Naive thymus-derived CD8-positive, alpha-beta T cell (primary cell): ENCODE measurements around the gene RAB21. TPM values are rescaled to one million over a fixed set of nuclear protein-coding genes. Genes with fewer than 3 reads are reported as not detected.

ENCODE experiments used
- ATAC-seq, 2 donors: fragments of 150-1000 bp; cut with Tn5 transposase in 1 of 2; sonication (Bioruptor Pico), chemical (Tn5 transposase) in 1 of 2; 1 replicate in 1 of 2; 2 replicates in 1 of 2; pipeline ENCODE4 v1.10.0; 2021; ENCODE audit warnings: mild to moderate bottlenecking in 2 of 2, moderate library complexity in 2 of 2
- POLR2A ChIA-PET: fragments of 350-600 bp; sonication (Branson Sonifier 250); formaldehyde crosslinking; loops from one replicate; lab custom pipeline; 2021; ENCODE audit warnings: antibody characterized with exemption; lab: Charles Lee
- DNase-seq, 10 donors: peaks; one replicate each; pipeline versions ENCODE4 v3.0.0 to v3.0.0-alpha.2; 2020 to 2022
- H3K27ac Mint-ChIP-seq, 10 donors: one replicate each; pipeline ENCODE4 v1.8.0; 2020 to 2022; ENCODE audit warnings: mild to moderate bottlenecking in 10 of 10, mixed read lengths in 10 of 10, moderate library complexity in 4 of 10, inconsistent platforms in 1 of 10
- H3K27me3 Mint-ChIP-seq, 5 donors: one replicate each; pipeline ENCODE4 v1.8.0; 2021 to 2022; ENCODE audit warnings: mixed read lengths in 5 of 5
- H3K36me3 Mint-ChIP-seq, 3 donors: one replicate each; pipeline ENCODE4 v1.8.0; 2020 to 2022; ENCODE audit warnings: mixed read lengths in 3 of 3, mild to moderate bottlenecking in 2 of 3, inconsistent platforms in 1 of 3
- H3K4me1 Mint-ChIP-seq, 4 donors: one replicate each; pipeline ENCODE4 v1.8.0; 2021 to 2022; ENCODE audit warnings: mixed read lengths in 4 of 4
- H3K4me3 Mint-ChIP-seq, 10 donors: one replicate each; pipeline ENCODE4 v1.8.0; 2020 to 2022; ENCODE audit warnings: mild to moderate bottlenecking in 10 of 10, mixed read lengths in 10 of 10, moderate library complexity in 6 of 10, inconsistent platforms in 1 of 10
- H3K9me3 Mint-ChIP-seq, 9 donors: one replicate each; pipeline ENCODE4 v1.8.0; 2020 to 2022; ENCODE audit warnings: mixed read lengths in 9 of 9, mild to moderate bottlenecking in 3 of 9, inconsistent platforms in 1 of 9, moderate library complexity in 1 of 9
- polyA plus RNA-seq, 3 donors: library from polyadenylated mRNA; unstranded; fragments of 300-500 nt; fragmentation: Illumina TruSeq; gene quantifications; one replicate each; pipeline ENCODE4 v1.2.3, GENCODE V29; 2021
- total RNA-seq, 8 experiments: library from RNA in 2 of 8; stranded (reverse) in 2 of 8; gene quantifications; one replicate each; pipeline ENCODE4 v1.2.3 and lab custom pipeline; 2021 to 2026

Gene RAB21
- total and polyA plus RNA-seq, 5 experiments from 2014 or later: 22.3 to 88.5 (median 41.0) TPM

- no peaks in the 10 kb centered on the region for H3K9me3 Mint-ChIP-seq
- peaks cover 6 to 15% (median 8%) of the 10 kb centered on the region in 4 donors for H3K4me1 Mint-ChIP-seq
- ATAC-seq (peak; percentile 58 to 64), DNase-seq (peak; percentile 10 to 69 (median 38))
- peak overlapping the region in 9 of 10 donors; percentile 27 to 88 (median 65) for H3K27ac Mint-ChIP-seq
- H3K4me3 Mint-ChIP-seq: no peak overlapping the region
- no peaks in the 10 kb centered on the region for H3K27me3 Mint-ChIP-seq
- POLR2A ChIA-PET: interaction anchor here (1.3 to 1.4 kb wide), 2 partner anchors 58 to 66 kb away, joined by 3 to 5 read pairs; no protein-coding TSS in a partner anchor
- H3K36me3 Mint-ChIP-seq: peaks cover 0 to 68% (median 5%) of the 10 kb centered on the region in 3 donors
Measured at GRCh38 chr12:71780237-71780822, 25.7 kb downstream of the RAB21 start.

DNA sequence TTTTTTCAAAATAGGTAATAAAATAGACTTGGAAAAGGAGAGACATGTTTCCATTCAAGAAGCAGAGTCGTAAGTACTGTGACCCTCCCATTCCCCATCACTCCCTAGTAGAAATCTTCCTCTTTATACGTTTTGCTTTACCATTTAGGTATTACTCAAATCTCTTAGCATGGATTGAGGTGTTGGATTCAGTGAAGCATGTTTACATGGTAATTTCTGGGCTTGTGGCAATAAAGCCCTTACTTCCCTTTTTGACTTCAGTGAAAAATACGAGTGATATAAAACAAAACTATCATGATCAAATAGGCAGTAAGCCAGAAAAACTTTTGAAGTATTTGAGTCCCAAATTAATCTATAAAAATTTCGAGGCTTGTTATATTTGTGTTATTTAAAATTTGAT, 27.4 kb downstream of the RAB21 start:
- Mint-ChIP-seq H3K9me3 (no peaks in the 10 kb centered on the region), H3K27me3 (no peaks in the 10 kb centered on the region), H3K36me3 (peaks cover 5 to 67% (median 6%) of the 10 kb centered on the region in 3 donors), H3K4me1 (peaks cover 9 to 21% (median 15%) of the 10 kb centered on the region in 4 donors), H3K4me3 (no peak overlapping the region), H3K27ac (no peak overlapping the region)
- DNase-seq (no peak), ATAC-seq (no peak)
- POLR2A ChIA-PET: no interaction called here

GRCh38 chr12:71786829-71787228, 32.2 kb downstream of the RAB21 start:
- Mint-ChIP-seq H3K27ac (peak overlapping the region in 8 of 10 donors; percentile 4 to 84 (median 30)), H3K9me3 (no peaks in the 10 kb centered on the region), H3K36me3 (peaks cover 5 to 57% (median 6%) of the 10 kb centered on the region in 3 donors), H3K27me3 (no peaks in the 10 kb centered on the region), H3K4me3 (peak overlapping the region in 2 of 10 donors; percentile 4 to 22), H3K4me1 (peaks cover 8 to 20% (median 16%) of the 10 kb centered on the region in 4 donors)
- DNase-seq (no peak), ATAC-seq (no peak)
- POLR2A ChIA-PET: no interaction called here

GRCh38 chr12:71787580-71787979, 32.9 kb downstream of the RAB21 start:
- Mint-ChIP-seq H3K36me3 (peaks cover 5 to 57% (median 6%) of the 10 kb centered on the region in 3 donors), H3K27ac (peak overlapping the region; percentile 37 to 84 (median 72)), H3K4me3 (peak overlapping the region in 3 of 10 donors; percentile 1 to 9 (median 3)), H3K9me3 (no peaks in the 10 kb centered on the region), H3K27me3 (no peaks in the 10 kb centered on the region), H3K4me1 (peaks cover 8 to 17% (median 16%) of the 10 kb centered on the region in 4 donors)
- DNase-seq (peak in 1 of 10 donors; percentile 8), ATAC-seq (no peak)
- POLR2A ChIA-PET: no interaction called here

- Mint-ChIP-seq H3K4me1 (peaks cover 8 to 17% (median 15%) of the 10 kb centered on the region in 4 donors), H3K36me3 (peaks cover 2 to 39% (median 5%) of the 10 kb centered on the region in 3 donors), H3K4me3 (no peak overlapping the region), H3K27ac (peak overlapping the region in 5 of 10 donors; percentile 29 to 62 (median 47)), H3K9me3 (no peaks in the 10 kb centered on the region), H3K27me3 (no peaks in the 10 kb centered on the region)
- POLR2A ChIA-PET: interaction anchor here (0.7 kb wide), 1 partner anchor 59 kb away, joined by 3 read pairs; no protein-coding TSS in a partner anchor
- DNase-seq: no peak
- no peak for ATAC-seq
Measured at GRCh38 chr12:71790331-71790730, 35.7 kb downstream of the RAB21 start.

- H3K9me3 Mint-ChIP-seq: no peaks in the 10 kb centered on the region
- ATAC-seq (no peak), DNase-seq (no peak)
- peaks cover 7 to 15% (median 13%) of the 10 kb centered on the region in 4 donors for H3K4me1 Mint-ChIP-seq
- POLR2A ChIA-PET: no interaction called here
- H3K27ac Mint-ChIP-seq: peak overlapping the region in 7 of 10 donors; percentile 7 to 69 (median 47)
- H3K36me3 Mint-ChIP-seq: peaks cover under 1 to 30% (median 3%) of the 10 kb centered on the region in 3 donors
- H3K4me3 Mint-ChIP-seq: no peak overlapping the region
- no peaks in the 10 kb centered on the region for H3K27me3 Mint-ChIP-seq
Measured at GRCh38 chr12:71791473-71792150, 36.9 kb downstream of the RAB21 start.

- H3K4me3 Mint-ChIP-seq: no peak overlapping the region
- H3K4me1 Mint-ChIP-seq: peaks cover 3 to 6% (median 5%) of the 10 kb centered on the region in 4 donors
- H3K9me3 Mint-ChIP-seq: no peaks in the 10 kb centered on the region
- H3K27ac Mint-ChIP-seq: no peak overlapping the region
- no peaks in the 10 kb centered on the region for H3K27me3 Mint-ChIP-seq
- POLR2A ChIA-PET: no interaction called here
- peaks cover 0 to 22% (median 0%) of the 10 kb centered on the region in 3 donors for H3K36me3 Mint-ChIP-seq
- DNase-seq (no peak), ATAC-seq (no peak)
Measured at GRCh38 chr12:71792599-71792998, 37.9 kb downstream of the RAB21 start.

DNA sequence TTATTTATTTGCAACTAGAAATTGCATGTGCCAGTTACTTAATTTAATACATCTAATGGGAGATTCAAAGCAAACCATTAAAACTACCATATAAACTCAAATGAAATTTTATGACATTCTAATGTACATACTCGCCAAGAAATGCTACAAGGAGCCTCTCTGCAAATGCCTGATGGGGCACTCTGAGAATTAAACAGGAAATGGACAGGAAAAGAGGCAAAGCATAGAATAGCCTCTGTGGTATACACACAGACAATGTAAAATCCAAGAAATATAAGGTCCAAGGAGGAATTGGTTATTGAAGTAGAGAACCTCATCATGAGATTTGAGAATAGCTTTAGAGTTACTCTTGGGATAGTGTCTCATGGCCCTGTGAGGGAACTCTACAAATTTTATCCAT, 41.2 kb downstream of the RAB21 start:
- no peak for ATAC-seq
- Mint-ChIP-seq H3K27me3 (no peaks in the 10 kb centered on the region), H3K27ac (no peak overlapping the region), H3K4me3 (no peak overlapping the region), H3K9me3 (no peaks in the 10 kb centered on the region), H3K4me1 (no peaks in the 10 kb centered on the region), H3K36me3 (peaks cover 0 to 2% (median 0%) of the 10 kb centered on the region in 3 donors)
- DNase-seq: no peak
- POLR2A ChIA-PET: no interaction called here

- ATAC-seq (no peak), DNase-seq (no peak)
- no peaks in the 10 kb centered on the region for H3K9me3 Mint-ChIP-seq
- no peaks in the 10 kb centered on the region for H3K27me3 Mint-ChIP-seq
- POLR2A ChIA-PET: no interaction called here
- no peak overlapping the region for H3K27ac Mint-ChIP-seq
- no peak overlapping the region for H3K4me3 Mint-ChIP-seq
- no peaks in the 10 kb centered on the region for H3K36me3 Mint-ChIP-seq
- H3K4me1 Mint-ChIP-seq: no peaks in the 10 kb centered on the region
Measured at GRCh38 chr12:71797531-71797930, 42.9 kb downstream of the RAB21 start.

DNA sequence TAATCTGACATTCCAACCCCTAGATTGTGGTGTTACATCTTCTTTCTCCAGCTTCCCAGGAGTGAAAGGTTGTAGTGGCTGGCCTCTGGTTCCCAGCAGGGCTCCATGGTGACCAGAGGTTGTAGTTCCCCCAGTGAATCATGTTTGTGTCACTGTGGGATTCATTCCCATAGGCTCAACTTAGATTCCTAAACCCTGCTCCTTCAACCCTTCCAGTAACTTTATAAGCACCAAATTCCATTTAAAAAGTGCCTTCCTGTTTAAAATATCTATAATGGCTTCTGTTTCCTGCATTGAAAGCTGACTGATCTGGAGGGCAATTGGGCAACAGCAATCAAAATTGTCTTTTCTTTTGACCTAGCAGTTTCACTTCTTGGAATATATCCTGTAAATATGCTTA, 44.4 kb downstream of the RAB21 start:
- H3K4me3 Mint-ChIP-seq: no peak overlapping the region
- ATAC-seq (no peak), DNase-seq (no peak)
- H3K27me3 Mint-ChIP-seq: peaks cover 0 to 6% (median 0%) of the 10 kb centered on the region in 5 donors
- POLR2A ChIA-PET: no interaction called here
- H3K9me3 Mint-ChIP-seq: no peaks in the 10 kb centered on the region
- no peaks in the 10 kb centered on the region for H3K4me1 Mint-ChIP-seq
- H3K27ac Mint-ChIP-seq: peak overlapping the region in 1 of 10 donors; percentile 45
- H3K36me3 Mint-ChIP-seq: no peaks in the 10 kb centered on the region

DNA sequence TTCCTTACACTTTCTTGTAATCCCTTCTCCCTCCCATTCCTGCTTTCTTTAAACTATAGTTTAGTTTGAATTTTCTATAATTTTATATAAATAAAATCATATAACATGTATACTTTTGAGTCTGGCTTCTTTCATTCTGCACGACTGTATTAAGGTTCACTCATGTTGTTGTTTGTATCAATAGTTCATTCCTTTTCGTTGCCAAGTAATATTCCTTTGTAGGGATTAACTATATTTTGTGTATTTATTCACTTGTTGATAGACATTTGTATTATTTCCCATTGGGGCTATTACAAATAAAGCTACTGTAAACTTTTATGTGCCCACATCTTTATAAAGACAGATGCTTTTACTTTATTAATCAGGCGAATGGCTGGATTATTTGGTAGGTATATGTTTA, 45.5 kb downstream of the RAB21 start:
- Mint-ChIP-seq H3K4me3 (no peak overlapping the region), H3K27me3 (peaks cover 0 to 6% (median 3%) of the 10 kb centered on the region in 5 donors), H3K27ac (no peak overlapping the region), H3K4me1 (no peaks in the 10 kb centered on the region), H3K36me3 (no peaks in the 10 kb centered on the region), H3K9me3 (no peaks in the 10 kb centered on the region)
- ATAC-seq (no peak), DNase-seq (no peak)
- POLR2A ChIA-PET: no interaction called here

DNA sequence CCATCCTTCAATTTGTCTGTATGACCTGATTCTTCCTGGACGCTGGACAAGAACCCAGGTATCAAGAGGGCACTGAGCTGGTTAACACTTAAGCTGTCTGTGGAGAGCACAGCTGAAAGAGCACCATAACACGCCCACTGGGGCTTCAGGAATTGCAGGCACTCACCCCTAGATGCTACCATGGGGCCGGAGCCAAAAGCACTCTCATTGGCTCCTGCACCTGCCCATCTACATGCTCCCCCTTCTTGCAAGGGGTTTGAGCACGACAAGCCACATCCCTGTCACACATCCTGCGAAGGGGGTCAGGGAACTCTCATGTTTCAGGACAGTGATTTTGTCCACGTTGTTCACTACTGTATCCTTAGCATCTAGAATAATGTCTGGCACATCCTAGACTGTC, 49.8 kb downstream of the RAB21 start:
- H3K27me3 Mint-ChIP-seq: peaks cover 8 to 20% (median 17%) of the 10 kb centered on the region in 5 donors
- no peak for ATAC-seq
- H3K9me3 Mint-ChIP-seq: no peaks in the 10 kb centered on the region
- no peak overlapping the region for H3K4me3 Mint-ChIP-seq
- POLR2A ChIA-PET: no interaction called here
- no peaks in the 10 kb centered on the region for H3K36me3 Mint-ChIP-seq
- no peak overlapping the region for H3K27ac Mint-ChIP-seq
- H3K4me1 Mint-ChIP-seq: peaks cover 0 to 2% (median 0%) of the 10 kb centered on the region in 4 donors
- DNase-seq: no peak

DNA sequence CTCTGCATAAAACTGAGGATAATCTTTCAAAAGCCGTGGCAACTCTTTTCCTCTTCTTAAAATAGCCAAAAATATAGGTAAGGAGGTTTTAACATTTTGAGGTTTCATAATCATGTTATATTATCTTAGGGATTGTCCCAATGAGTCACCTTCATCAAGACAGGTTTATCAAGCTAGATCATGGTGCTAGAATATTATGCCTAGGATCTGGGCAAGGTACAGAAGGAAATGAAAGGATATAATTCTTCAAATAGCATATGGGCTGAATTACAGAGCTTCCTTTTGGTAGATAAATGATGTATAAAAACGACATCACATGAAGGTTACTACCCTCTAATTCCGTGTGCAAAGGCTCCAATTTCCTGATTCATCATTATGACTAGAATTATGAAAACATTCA, 56.3 kb downstream of the RAB21 start:
- no peaks in the 10 kb centered on the region for H3K36me3 Mint-ChIP-seq
- peaks cover 0 to 3% (median 0%) of the 10 kb centered on the region in 9 donors for H3K9me3 Mint-ChIP-seq
- H3K27ac Mint-ChIP-seq: no peak overlapping the region
- peaks cover 13 to 34% (median 21%) of the 10 kb centered on the region in 5 donors for H3K27me3 Mint-ChIP-seq
- no peak overlapping the region for H3K4me3 Mint-ChIP-seq
- DNase-seq: no peak
- POLR2A ChIA-PET: no interaction called here
- peaks cover 0 to 2% (median 0%) of the 10 kb centered on the region in 4 donors for H3K4me1 Mint-ChIP-seq
- ATAC-seq: no peak
